Mesenchymal stem cell (in vitro differentiated cells and primary cell): ENCODE data around the gene SIRT7.

Experiments
- DNase-seq: peaks from one replicate; pipeline ENCODE4 v3.0.0-alpha.2; 2013
- H2AFZ ChIP-seq: one replicate; pipeline ENCODE4 v1.6.1; 2013; ENCODE audit warnings: low read depth, mild to moderate bottlenecking, control low read depth, inconsistent platforms, low read length, moderate library complexity
- H2AK5ac ChIP-seq: 2 replicates; pipeline ENCODE4 v1.6.1; 2013; ENCODE audit warnings: low read length, moderate library complexity, mild to moderate bottlenecking, inconsistent platforms; ENCODE audit not compliant: severe bottlenecking
- H2BK120ac ChIP-seq: one replicate; pipeline ENCODE4 v1.6.1; 2013; ENCODE audit warnings: low read depth, mild to moderate bottlenecking, inconsistent platforms, low read length, moderate library complexity
- H2BK12ac ChIP-seq, 2 experiments: one replicate each; pipeline ENCODE4 v1.6.1; 2013; ENCODE audit warnings: inconsistent platforms in 2 of 2, low read length in 2 of 2, mild to moderate bottlenecking in 2 of 2, moderate library complexity in 2 of 2, control low read depth in 1 of 2
- H2BK15ac ChIP-seq: one replicate; pipeline ENCODE4 v1.6.1; 2013; ENCODE audit warnings: mild to moderate bottlenecking, low read depth, inconsistent platforms; ENCODE audit not compliant: poor library complexity, severe bottlenecking
- H2BK5ac ChIP-seq: 2 replicates; pipeline ENCODE4 v1.6.1; 2013; ENCODE audit warnings: low read depth, mild to moderate bottlenecking, low read length, control low read depth, inconsistent platforms; ENCODE audit not compliant: poor library complexity, severe bottlenecking
- H3K14ac ChIP-seq, 2 experiments: one replicate each; pipeline ENCODE4 v1.6.1; 2013; ENCODE audit warnings: inconsistent platforms in 2 of 2, low read length in 2 of 2, control low read depth in 1 of 2, mild to moderate bottlenecking in 1 of 2, moderate library complexity in 1 of 2
- H3K18ac ChIP-seq, 2 experiments: one replicate each; pipeline ENCODE4 v1.6.1; 2013; ENCODE audit warnings: inconsistent platforms in 2 of 2, low read length in 2 of 2, control low read depth in 1 of 2, low read depth in 1 of 2, mild to moderate bottlenecking in 1 of 2
- H3K23ac ChIP-seq, 2 experiments: one replicate each; pipeline ENCODE4 v1.6.1; 2013; ENCODE audit warnings: inconsistent platforms in 2 of 2, low read length in 2 of 2, mild to moderate bottlenecking in 2 of 2, moderate library complexity in 2 of 2, control low read depth in 1 of 2
- H3K27ac ChIP-seq: 2 replicates; pipeline ENCODE4 v1.5.1; 2013; ENCODE audit warnings: mild to moderate bottlenecking, moderate library complexity, low read length, control low read depth, inconsistent platforms; ENCODE audit not compliant: poor library complexity, severe bottlenecking
- H3K27me3 ChIP-seq, 2 experiments: 2 replicates each; pipeline versions ENCODE4 v1.6.1 to v1.7.0; 2013; ENCODE audit warnings: low read length in 2 of 2, mild to moderate bottlenecking in 2 of 2, moderate library complexity in 2 of 2, control low read depth in 1 of 2, inconsistent platforms in 1 of 2; ENCODE audit not compliant: control insufficient read depth in 1 of 2, insufficient read depth in 1 of 2
- H3K36me3 ChIP-seq, 2 experiments: 2 replicates each; pipeline versions ENCODE4 v1.6.1 to v1.7.0; 2013; ENCODE audit warnings: low read length in 2 of 2, control low read depth in 1 of 2, inconsistent platforms in 1 of 2, low read depth in 1 of 2, mild to moderate bottlenecking in 1 of 2; ENCODE audit not compliant: insufficient read depth in 2 of 2, control insufficient read depth in 1 of 2
- H3K4ac ChIP-seq, 2 experiments: one replicate each; pipeline ENCODE4 v1.6.1; 2013; ENCODE audit warnings: inconsistent platforms in 2 of 2, low read length in 2 of 2, mild to moderate bottlenecking in 2 of 2, moderate library complexity in 2 of 2, control low read depth in 1 of 2, low read depth in 1 of 2
- H3K4me1 ChIP-seq: 2 replicates; pipeline ENCODE4 v1.6.1; 2013; ENCODE audit warnings: low read depth, low read length, control low read depth; ENCODE audit not compliant: control insufficient read depth, insufficient read depth
- H3K4me2 ChIP-seq: 2 replicates; pipeline ENCODE4 v1.6.1; 2013; ENCODE audit warnings: low read length, mild to moderate bottlenecking, inconsistent platforms; ENCODE audit not compliant: poor library complexity, severe bottlenecking
- H3K4me3 ChIP-seq, 2 experiments: 2 replicates each; pipeline versions ENCODE4 v1.5.1 to v1.7.0; 2013; ENCODE audit warnings: low read length in 2 of 2, mild to moderate bottlenecking in 2 of 2, control low read depth in 1 of 2, low read depth in 1 of 2; ENCODE audit not compliant: insufficient read depth in 1 of 2
- H3K79me1 ChIP-seq: replicated peaks from 2 replicates; pipeline ENCODE4 v1.6.1; 2013; ENCODE audit warnings: mild to moderate bottlenecking, control low read depth, low read length, inconsistent platforms; ENCODE audit not compliant: poor library complexity, severe bottlenecking
- H3K9ac ChIP-seq: 2 replicates; pipeline ENCODE4 v1.7.0; 2013; ENCODE audit warnings: mild to moderate bottlenecking, low read length, moderate library complexity
- H3K9me3 ChIP-seq: 2 replicates; pipeline ENCODE4 v1.7.0; 2013; ENCODE audit warnings: mild to moderate bottlenecking, low read length; ENCODE audit not compliant: control insufficient read depth
- H4K8ac ChIP-seq: one replicate; pipeline ENCODE4 v1.6.1; 2013; ENCODE audit warnings: inconsistent platforms, mild to moderate bottlenecking, low read length, moderate library complexity
- H4K91ac ChIP-seq: one replicate; pipeline ENCODE4 v1.6.1; 2013; ENCODE audit warnings: mild to moderate bottlenecking, low read length, inconsistent platforms
- WGBS: methylation state at CpG from one replicate; pipeline ENCODE4 v1.1.7; 2013; ENCODE audit warnings: mixed read lengths; 5-methylcytosine and 5-hydroxymethylcytosine counted together

SIRT7 gene

DNA sequence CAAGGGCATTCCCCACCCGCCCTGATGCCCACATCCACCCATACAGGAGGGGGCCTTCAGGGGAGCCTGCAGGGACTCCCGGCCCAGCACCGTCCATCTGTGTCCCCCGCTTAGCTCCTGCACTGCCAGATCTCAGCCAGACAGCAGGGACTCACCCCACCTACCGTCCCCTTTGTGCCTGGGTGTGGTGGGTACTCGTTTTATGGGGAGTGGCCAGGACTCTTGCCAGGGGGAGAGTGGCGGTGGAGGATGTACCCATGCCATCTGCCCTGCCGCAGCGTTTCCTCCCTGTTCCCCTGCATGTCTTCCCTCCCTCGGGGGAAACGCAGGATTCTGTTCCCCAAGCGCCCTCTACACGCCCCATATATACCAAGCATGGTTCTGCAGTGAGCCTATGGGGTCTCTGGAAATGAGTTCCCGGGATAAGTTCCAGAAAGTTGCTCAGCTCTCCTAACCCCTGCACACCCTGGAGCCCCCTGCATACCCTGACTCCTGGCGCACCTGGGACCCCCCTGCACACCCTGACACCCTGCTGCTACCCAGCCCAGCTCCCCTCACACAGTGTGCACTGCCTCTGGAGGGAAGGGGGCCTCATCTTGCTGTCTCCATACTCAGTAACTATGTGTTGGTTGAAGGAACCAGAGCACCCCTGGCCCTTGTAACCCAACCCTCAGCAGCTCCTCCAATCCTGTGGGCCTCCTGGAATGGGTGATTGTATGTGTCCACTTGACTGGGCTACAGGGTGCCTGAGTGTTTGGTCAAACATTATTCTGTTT lies 13.8 kb upstream of the SIRT7 start:
- H2BK12ac ChIP-seq = no peak overlapping the region
- H3K27me3 ChIP-seq = peaks cover 0 to 17% of the 10 kb centered on the region in 2 experiments

GRCh38 chr17:81931189-81931556 lies 13.2 kb upstream of the SIRT7 start:
- H3K9me3 ChIP-seq = no peaks in the 10 kb centered on the region
- no peak overlapping the region for H4K91ac ChIP-seq
- 62% methylated on average over 13 of the region's 13 CpGs for WGBS

More for the DNA sequence above, 13.8 kb upstream of the SIRT7 start:
- H3K4ac ChIP-seq = no peak overlapping the region
- peaks cover 26% of the 10 kb centered on the region for H3K79me1 ChIP-seq
- no peak overlapping the region for H3K23ac ChIP-seq
- H4K91ac ChIP-seq = no peak overlapping the region
- H3K4me1 ChIP-seq = peaks cover 48% of the 10 kb centered on the region
- H3K4me3 ChIP-seq = no peak overlapping the region
- no peak overlapping the region for H2AK5ac ChIP-seq
- no peak overlapping the region for H4K8ac ChIP-seq
- no peak overlapping the region for H3K27ac ChIP-seq
- no peak overlapping the region for H3K14ac ChIP-seq
- no peak overlapping the region for H3K4me2 ChIP-seq
- DNase-seq = no peak
- no peak overlapping the region for H2BK5ac ChIP-seq
- H3K9me3 ChIP-seq = no peaks in the 10 kb centered on the region
- H2BK120ac ChIP-seq = no peak overlapping the region
- H2BK15ac ChIP-seq = no peak overlapping the region
- 64% methylated on average over 12 of the region's 15 CpGs for WGBS
- H3K18ac ChIP-seq = no peak overlapping the region
- peaks cover 0 to 42% of the 10 kb centered on the region in 2 experiments for H3K36me3 ChIP-seq
- no peak overlapping the region for H3K9ac ChIP-seq
- no peak overlapping the region for H2AFZ ChIP-seq

DNA sequence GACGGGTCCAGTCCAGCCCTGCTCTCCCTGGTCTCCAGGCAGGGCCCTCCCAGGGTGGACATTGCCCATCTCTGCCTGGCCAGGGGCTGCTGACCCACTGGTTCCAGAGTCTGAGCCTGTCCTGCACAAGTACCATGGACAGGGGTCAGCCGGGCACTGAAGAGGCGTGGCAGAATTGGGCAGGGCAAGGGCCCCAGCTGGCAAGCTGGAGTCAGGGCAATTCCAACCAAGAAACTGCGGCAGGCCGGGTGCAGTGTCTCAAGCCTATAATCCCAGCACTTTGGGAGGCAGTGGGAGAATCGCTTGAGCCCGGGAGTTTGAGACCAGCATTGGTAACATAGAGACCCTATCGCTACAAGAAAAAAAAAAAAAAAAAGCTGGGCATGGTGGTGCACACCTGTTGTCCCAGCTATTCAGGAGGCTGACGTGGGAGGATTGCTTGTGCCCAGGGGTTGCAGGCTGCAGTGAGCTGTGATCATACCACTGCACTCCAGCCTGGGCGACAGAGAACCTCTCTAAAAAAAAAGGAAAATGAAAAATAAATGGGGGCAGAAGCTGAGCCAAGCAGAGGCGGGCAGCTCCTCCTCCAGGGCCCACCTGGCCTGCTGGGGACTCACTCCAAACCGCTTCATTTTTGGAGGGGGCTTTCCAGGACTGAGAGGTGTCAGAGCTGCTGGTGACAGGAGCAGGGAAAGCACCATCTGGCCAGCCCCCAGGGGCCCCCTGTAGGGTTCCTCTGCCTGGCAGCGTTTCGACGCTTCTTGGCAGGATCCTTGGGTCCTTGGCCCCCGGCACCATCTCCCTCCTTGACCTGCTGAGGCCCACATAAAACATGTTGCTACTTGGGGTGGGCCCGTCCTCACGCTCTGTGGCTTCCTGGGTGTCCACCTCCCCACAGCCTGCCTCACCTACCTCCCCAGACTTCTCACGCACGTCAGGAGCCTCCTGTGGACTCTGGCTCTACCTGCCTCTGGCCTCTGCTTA lies 12.5 kb upstream of the SIRT7 start:
- DNase-seq = no peak
- Histone ChIP-seq H3K23ac (no peak overlapping the region), H4K91ac (no peak overlapping the region), H3K4me3 (no peak overlapping the region), H3K4me2 (no peak overlapping the region), H2BK15ac (no peak overlapping the region), H2BK120ac (no peak overlapping the region), H3K27me3 (peaks cover 0 to 17% of the 10 kb centered on the region in 2 experiments), H3K4ac (no peak overlapping the region), H3K14ac (no peak overlapping the region), H3K9ac (no peak overlapping the region), H2AFZ (no peak overlapping the region), H3K18ac (no peak overlapping the region), H3K36me3 (peaks cover 0 to 42% of the 10 kb centered on the region in 2 experiments), H3K9me3 (no peaks in the 10 kb centered on the region), H2BK5ac (no peak overlapping the region), H3K27ac (no peak overlapping the region), H3K4me1 (peaks cover 44% of the 10 kb centered on the region), H4K8ac (no peak overlapping the region), H3K79me1 (peaks cover 17% of the 10 kb centered on the region), H2BK12ac (no peak overlapping the region), H2AK5ac (no peak overlapping the region)
- 79% methylated on average over 20 of the region's 20 CpGs for WGBS

More at GRCh38 chr17:81931189-81931556, 13.2 kb upstream of the SIRT7 start:
- H3K27ac ChIP-seq = no peak overlapping the region
- H3K79me1 ChIP-seq = peaks cover 22% of the 10 kb centered on the region
- H3K14ac ChIP-seq = no peak overlapping the region
- H2AFZ ChIP-seq = no peak overlapping the region
- no peak overlapping the region for H2BK120ac ChIP-seq
- H3K4me3 ChIP-seq = no peak overlapping the region
- no peak overlapping the region for H3K23ac ChIP-seq
- peaks cover 0 to 42% of the 10 kb centered on the region in 2 experiments for H3K36me3 ChIP-seq
- H3K9ac ChIP-seq = no peak overlapping the region
- H4K8ac ChIP-seq = no peak overlapping the region
- H3K4me1 ChIP-seq = peaks cover 45% of the 10 kb centered on the region
- H3K27me3 ChIP-seq = peaks cover 0 to 17% of the 10 kb centered on the region in 2 experiments
- H2AK5ac ChIP-seq = no peak overlapping the region
- no peak overlapping the region for H3K4me2 ChIP-seq
- no peak overlapping the region for H2BK15ac ChIP-seq
- H3K4ac ChIP-seq = no peak overlapping the region
- DNase-seq = no peak
- no peak overlapping the region for H2BK12ac ChIP-seq
- H2BK5ac ChIP-seq = no peak overlapping the region
- no peak overlapping the region for H3K18ac ChIP-seq
